Activated T-cell treated with anti-CD3 and anti-CD28 coated beads, Interleukin-2, amount 50 U/mL, for 72 hours (primary cell): Measurements from ENCODE around the gene IP6K2. TPM values are rescaled to one million over a fixed set of nuclear protein-coding genes. Genes with fewer than 3 reads are reported as not detected.

Experiments
- ATAC-seq, 2 donors: fragments of 150-1000 bp; cut with Tn5 transposase; replicated peaks in 1 of 2; 2 replicates each; pipeline ENCODE4 v1.10.0; 2021; ENCODE audit warnings: moderate library complexity in 2 of 2, mild to moderate bottlenecking in 1 of 2
- DNase-seq, 2 donors: peaks; one replicate each; pipeline ENCODE4 v3.0.0; 2021 to 2022; ENCODE audit warnings: mixed read lengths in 1 of 2
- H3K27ac Mint-ChIP-seq: one replicate; pipeline ENCODE4 v1.8.0; 2022; ENCODE audit warnings: mild to moderate bottlenecking, moderate library complexity, mixed read lengths
- H3K27me3 Mint-ChIP-seq: one replicate; pipeline ENCODE4 v1.8.0; 2022; ENCODE audit warnings: low read depth, mixed read lengths
- H3K36me3 Mint-ChIP-seq, 2 donors: one replicate each; pipeline ENCODE4 v1.8.0; 2022; ENCODE audit warnings: mixed read lengths in 2 of 2, mild to moderate bottlenecking in 1 of 2; ENCODE audit not compliant: insufficient read depth in 2 of 2
- H3K4me1 Mint-ChIP-seq: one replicate; pipeline ENCODE4 v1.8.0; 2022; ENCODE audit warnings: low read depth, mixed read lengths
- H3K4me3 Mint-ChIP-seq, 2 donors: one replicate each; pipeline ENCODE4 v1.8.0; 2022; ENCODE audit warnings: mild to moderate bottlenecking in 2 of 2, mixed read lengths in 2 of 2, moderate library complexity in 2 of 2
- H3K9me3 Mint-ChIP-seq, 2 donors: one replicate each; pipeline ENCODE4 v1.8.0; 2022; ENCODE audit warnings: mixed read lengths in 2 of 2
- total RNA-seq, 2 donors: library from RNA; stranded (reverse); gene quantifications; one replicate each; pipeline ENCODE4 v1.2.3, GENCODE V29; 2022

IP6K2 gene
- total RNA-seq, 2 donors from 2014 or later, result 62.4 to 75.4 TPM

- Mint-ChIP-seq H3K36me3 (peaks cover 4 to 20% of the 10 kb centered on the region in 2 donors), H3K4me3 (no peak overlapping the region), H3K4me1 (peaks cover 1% of the 10 kb centered on the region), H3K27me3 (no peaks in the 10 kb centered on the region), H3K27ac (no peak overlapping the region), H3K9me3 (no peaks in the 10 kb centered on the region)
- DNase-seq (no peak), ATAC-seq (no peak)
Observed at GRCh38 chr3:48693826-48694225, 23.2 kb downstream of the IP6K2 start.

DNA sequence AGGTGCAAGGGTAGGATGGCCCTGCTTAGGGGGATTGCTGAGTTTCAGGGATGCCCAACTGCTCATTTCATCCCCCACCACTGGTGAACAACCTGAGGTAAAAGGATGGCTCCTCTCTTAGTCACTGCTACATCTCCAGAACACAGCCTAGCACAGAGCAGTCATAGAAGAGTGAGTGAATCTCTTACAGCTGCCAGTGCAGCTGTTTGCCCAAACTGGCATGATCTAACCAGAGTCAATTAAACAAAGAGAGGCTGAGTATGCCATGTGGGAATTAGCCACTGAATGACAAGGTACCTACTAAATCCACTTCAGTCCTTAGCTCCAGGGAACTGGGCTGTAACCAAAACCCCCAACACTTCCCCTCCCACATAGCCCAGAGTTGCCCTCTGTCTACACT lies 24.5 kb downstream of the IP6K2 start:
- no peak overlapping the region for H3K27ac Mint-ChIP-seq
- ATAC-seq, result no peak

GRCh38 chr3:48690846-48691458 lies 26.1 kb downstream of the IP6K2 start:
- DNase-seq (no peak), ATAC-seq (no peak)
- H3K4me1 Mint-ChIP-seq, result peaks cover 9% of the 10 kb centered on the region
- no peaks in the 10 kb centered on the region for H3K27me3 Mint-ChIP-seq
- peak overlapping the region; percentile 57 for H3K27ac Mint-ChIP-seq
- peaks cover 4 to 19% of the 10 kb centered on the region in 2 donors for H3K36me3 Mint-ChIP-seq
- no peak overlapping the region for H3K4me3 Mint-ChIP-seq
- no peaks in the 10 kb centered on the region for H3K9me3 Mint-ChIP-seq

More for the DNA sequence above, 24.5 kb downstream of the IP6K2 start:
- no peaks in the 10 kb centered on the region for H3K9me3 Mint-ChIP-seq
- H3K36me3 Mint-ChIP-seq, result peaks cover 4 to 20% of the 10 kb centered on the region in 2 donors
- no peak for DNase-seq
- H3K4me1 Mint-ChIP-seq, result no peaks in the 10 kb centered on the region
- no peaks in the 10 kb centered on the region for H3K27me3 Mint-ChIP-seq
- H3K4me3 Mint-ChIP-seq, result no peak overlapping the region

DNA sequence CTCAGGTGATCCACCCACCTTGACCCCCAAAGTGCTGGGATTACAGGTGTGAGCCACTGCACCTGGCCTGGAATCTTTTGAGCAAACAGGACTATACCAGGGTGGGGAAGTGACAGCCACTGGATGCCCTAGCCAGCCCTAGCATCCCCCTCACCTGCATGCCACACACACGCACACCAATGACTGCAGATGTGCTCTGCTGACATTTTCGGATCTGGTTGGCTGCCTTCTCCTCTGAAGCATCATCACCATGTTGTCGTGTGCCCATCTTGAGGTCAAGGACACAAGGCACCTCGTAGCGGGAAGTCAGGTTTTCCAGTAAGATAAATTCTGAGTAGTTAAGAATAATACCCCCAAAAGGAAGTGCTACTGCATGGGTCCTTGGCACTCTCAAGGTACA lies 27.6 kb downstream of the IP6K2 start:
- Mint-ChIP-seq H3K4me1 (peaks cover 18% of the 10 kb centered on the region), H3K9me3 (no peaks in the 10 kb centered on the region), H3K36me3 (peaks cover 6 to 12% of the 10 kb centered on the region in 2 donors), H3K27me3 (no peaks in the 10 kb centered on the region), H3K27ac (no peak overlapping the region), H3K4me3 (no peak overlapping the region)
- no peak for ATAC-seq
- DNase-seq, result no peak

DNA sequence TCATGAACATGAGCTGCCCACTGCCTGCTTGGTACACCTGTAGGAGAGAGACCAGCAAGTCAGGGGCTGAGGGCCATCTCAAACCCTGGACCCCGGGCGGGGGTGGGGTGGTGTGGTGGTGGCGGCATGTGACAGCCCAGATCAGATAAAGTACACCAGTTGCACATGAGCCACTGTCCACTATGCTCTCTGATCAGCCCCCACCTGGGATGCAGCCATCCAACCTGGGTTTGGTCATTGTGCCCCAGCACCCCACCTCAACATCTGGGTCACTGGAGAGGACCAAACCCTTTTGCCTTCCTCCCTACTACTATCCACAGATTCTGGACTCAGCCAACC lies 28.3 kb downstream of the IP6K2 start:
- no peaks in the 10 kb centered on the region for H3K9me3 Mint-ChIP-seq
- peaks cover 25% of the 10 kb centered on the region for H3K4me1 Mint-ChIP-seq
- no peak overlapping the region for H3K4me3 Mint-ChIP-seq
- H3K27ac Mint-ChIP-seq, result no peak overlapping the region
- ATAC-seq, result no peak
- no peak for DNase-seq
- H3K36me3 Mint-ChIP-seq, result peaks cover 6 to 12% of the 10 kb centered on the region in 2 donors
- no peaks in the 10 kb centered on the region for H3K27me3 Mint-ChIP-seq

- Mint-ChIP-seq H3K27ac (no peak overlapping the region), H3K9me3 (no peaks in the 10 kb centered on the region), H3K27me3 (no peaks in the 10 kb centered on the region), H3K4me1 (peaks cover 28% of the 10 kb centered on the region), H3K4me3 (no peak overlapping the region), H3K36me3 (peaks cover 6 to 12% of the 10 kb centered on the region in 2 donors)
- DNase-seq (no peak), ATAC-seq (no peak)
Observed at GRCh38 chr3:48688032-48688736, 28.8 kb downstream of the IP6K2 start.

DNA sequence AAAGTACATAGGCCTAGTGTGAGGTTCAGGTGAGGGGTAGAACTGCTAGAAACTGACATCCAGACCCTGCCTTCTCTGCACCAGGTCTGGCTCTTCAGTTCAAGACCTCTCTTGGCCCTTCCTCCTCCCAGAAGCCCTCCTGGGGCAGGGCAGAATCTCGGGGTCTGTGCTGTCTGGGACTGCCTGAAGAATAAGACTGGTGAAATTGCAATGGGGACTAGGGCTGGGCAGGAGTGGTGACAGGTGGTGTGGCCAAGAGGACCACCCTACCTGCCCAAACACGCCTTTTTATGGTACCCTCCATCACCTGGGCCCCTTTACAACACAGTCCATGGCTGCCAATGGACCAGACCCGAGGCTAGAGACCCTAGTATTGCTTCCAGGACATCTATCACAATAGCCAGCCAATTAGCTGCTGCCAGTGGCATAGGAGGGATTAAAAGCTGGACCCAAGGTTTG lies 29.8 kb downstream of the IP6K2 start:
- H3K9me3 Mint-ChIP-seq, result no peaks in the 10 kb centered on the region
- peaks cover 2 to 8% of the 10 kb centered on the region in 2 donors for H3K36me3 Mint-ChIP-seq
- ATAC-seq (no peak), DNase-seq (no peak)
- no peaks in the 10 kb centered on the region for H3K27me3 Mint-ChIP-seq
- peaks cover 28% of the 10 kb centered on the region for H3K4me1 Mint-ChIP-seq
- no peak overlapping the region for H3K27ac Mint-ChIP-seq
- no peak overlapping the region for H3K4me3 Mint-ChIP-seq

DNA sequence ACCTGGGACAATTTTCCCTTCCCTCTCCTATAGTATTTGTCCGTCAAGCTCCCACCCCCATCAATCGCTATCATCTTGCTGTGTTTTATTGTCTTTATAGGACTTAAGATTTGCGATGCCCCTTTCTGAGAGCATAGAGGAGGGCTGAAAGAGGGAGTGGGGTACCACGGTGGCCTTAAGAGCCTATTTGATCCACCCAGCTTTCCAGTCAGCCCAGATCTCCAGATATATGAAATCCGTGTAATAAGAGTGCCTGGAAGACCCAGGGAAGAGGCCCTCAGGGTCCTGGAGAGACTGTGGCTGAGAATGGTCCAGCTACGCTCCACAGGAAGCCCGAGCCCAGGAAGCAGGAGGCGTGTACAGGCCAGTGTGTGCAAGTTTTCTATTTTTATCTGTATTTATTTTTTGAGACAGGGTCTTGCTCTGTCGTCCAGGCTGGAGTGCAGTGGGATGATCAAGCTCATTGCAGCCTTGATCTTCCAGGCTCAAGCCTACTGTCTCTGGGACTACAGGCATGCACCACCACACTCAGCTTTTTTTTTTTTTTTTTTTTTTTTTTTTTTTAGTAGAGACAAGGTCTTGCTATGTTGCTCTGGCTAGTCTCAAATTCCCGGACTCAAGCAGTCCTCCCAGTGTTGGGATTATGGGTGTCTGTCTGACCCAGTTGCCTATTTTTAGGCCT lies 30.3 kb downstream of the IP6K2 start:
- Mint-ChIP-seq H3K27ac (peak overlapping the region; percentile 1), H3K36me3 (peaks cover 2 to 8% of the 10 kb centered on the region in 2 donors), H3K4me1 (peaks cover 28% of the 10 kb centered on the region), H3K27me3 (no peaks in the 10 kb centered on the region), H3K4me3 (peak overlapping the region; percentile 90), H3K9me3 (no peaks in the 10 kb centered on the region)
- ATAC-seq (no peak), DNase-seq (no peak)

GRCh38 chr3:48685603-48686511 lies 31.2 kb downstream of the IP6K2 start, which contains the start of gene NCKIPSD:
NCKIPSD (minus strand) TSS chr3:48685915; CDS start chr3:48685807, 108 bp downstream.
- H3K4me1 Mint-ChIP-seq, result peaks cover 28% of the 10 kb centered on the region
- DNase-seq (peak; percentile 89 to 94), ATAC-seq (peak; percentile 90 to 91)
- H3K27ac Mint-ChIP-seq, result peak within 1 kb of the TSS; percentile 93
- no peaks in the 10 kb centered on the region for H3K27me3 Mint-ChIP-seq
- peak within 1 kb of the TSS; percentile 90 for H3K4me3 Mint-ChIP-seq
- peaks cover 2 to 3% of the 10 kb centered on the region in 2 donors for H3K36me3 Mint-ChIP-seq
- no peaks in the 10 kb centered on the region for H3K9me3 Mint-ChIP-seq

GRCh38 chr3:48685293-48685602 lies 31.8 kb downstream of the IP6K2 start:
- no peak for ATAC-seq
- H3K4me3 Mint-ChIP-seq, result peak overlapping the region; percentile 90

DNA sequence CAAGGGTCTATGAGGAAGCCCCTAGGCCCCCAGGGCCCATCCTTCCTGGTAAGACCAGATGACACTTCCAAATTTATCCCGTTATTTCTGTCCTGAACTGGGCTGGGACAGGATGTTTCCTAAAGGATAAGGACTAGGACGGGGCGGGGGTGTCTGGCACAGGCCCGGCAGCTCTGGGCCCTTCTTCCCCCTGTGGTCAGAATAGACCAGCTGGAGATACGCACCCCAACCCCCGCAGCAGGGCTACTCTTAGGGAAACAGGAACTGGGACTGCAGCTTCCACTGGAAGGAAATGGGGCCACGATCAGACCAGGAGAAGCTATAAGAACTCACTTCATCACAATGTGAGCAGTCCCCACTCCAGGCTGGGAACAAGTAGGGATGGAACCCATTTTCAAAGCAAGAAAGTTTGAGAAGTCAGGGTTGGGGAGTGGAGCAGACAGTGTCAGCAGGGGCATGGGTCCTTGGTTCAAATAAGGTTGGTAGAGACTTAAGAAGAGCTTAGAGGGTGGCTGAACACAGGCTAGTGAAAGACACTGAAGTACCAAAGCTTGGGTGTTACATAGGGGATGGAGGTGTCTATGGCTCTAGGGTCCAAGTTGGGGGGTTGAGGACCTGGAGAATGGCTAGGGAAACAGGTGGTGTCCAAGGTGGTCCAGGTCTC lies 32.4 kb downstream of the IP6K2 start:
- ATAC-seq (no peak), DNase-seq (no peak)
- Mint-ChIP-seq H3K27me3 (no peaks in the 10 kb centered on the region), H3K27ac (peak overlapping the region; percentile 93), H3K9me3 (no peaks in the 10 kb centered on the region), H3K4me3 (peak overlapping the region; percentile 90), H3K4me1 (peaks cover 28% of the 10 kb centered on the region), H3K36me3 (peaks cover 1 to 5% of the 10 kb centered on the region in 2 donors)

More at GRCh38 chr3:48685293-48685602, 31.8 kb downstream of the IP6K2 start:
- Mint-ChIP-seq H3K27me3 (no peaks in the 10 kb centered on the region), H3K4me1 (peaks cover 28% of the 10 kb centered on the region), H3K27ac (peak overlapping the region; percentile 54), H3K36me3 (peaks cover 3 to 5% of the 10 kb centered on the region in 2 donors), H3K9me3 (no peaks in the 10 kb centered on the region)
- no peak for DNase-seq

DNA sequence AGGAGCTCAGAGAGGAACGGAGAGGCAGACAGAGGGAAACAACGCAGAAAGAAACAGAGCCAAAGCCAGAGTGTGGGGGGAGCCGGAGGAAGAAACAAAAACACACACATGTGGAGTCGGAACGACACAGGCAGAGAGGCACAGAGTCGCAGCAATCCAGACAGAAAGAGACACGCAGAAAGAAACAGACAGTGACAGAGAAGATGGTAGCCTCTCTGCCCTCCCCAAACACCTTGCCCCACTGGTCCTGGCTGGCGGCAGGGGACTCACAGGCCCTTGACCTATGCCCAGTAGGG lies 33.0 kb downstream of the IP6K2 start:
- no peak for ATAC-seq
- no peak overlapping the region for H3K27ac Mint-ChIP-seq
- no peaks in the 10 kb centered on the region for H3K27me3 Mint-ChIP-seq
- peaks cover 1 to 5% of the 10 kb centered on the region in 2 donors for H3K36me3 Mint-ChIP-seq
- peak overlapping the region; percentile 55 to 90 for H3K4me3 Mint-ChIP-seq
- DNase-seq, result no peak
- H3K4me1 Mint-ChIP-seq, result peaks cover 28% of the 10 kb centered on the region
- H3K9me3 Mint-ChIP-seq, result no peaks in the 10 kb centered on the region
